ENCODE results near the gene POLL. TPM values are rescaled to one million over a fixed set of nuclear protein-coding genes. Genes with fewer than 3 reads are reported as not detected.

The POLL gene
- total RNA-seq, 1 experiment from 2014 or later: 27.2 TPM

DNA sequence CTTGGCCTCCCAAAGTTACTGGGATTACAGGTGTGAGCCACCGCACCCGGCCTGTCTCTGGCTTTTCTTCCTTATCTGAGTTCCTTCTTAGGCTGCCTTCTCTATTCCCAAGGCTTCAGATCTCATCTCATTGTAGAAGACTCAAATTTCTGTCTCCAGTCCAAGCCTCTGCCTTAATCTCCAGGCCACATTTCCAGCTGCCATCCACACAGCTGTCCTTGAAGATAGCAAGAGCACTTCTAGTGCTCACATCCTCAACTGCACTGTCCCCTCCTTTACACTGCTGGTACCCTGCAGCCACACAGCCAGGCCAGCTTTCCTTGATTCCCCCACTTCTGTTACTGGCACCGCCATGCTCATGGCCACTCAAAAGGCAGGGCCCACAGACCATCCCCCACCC is 35.6 kb downstream of the POLL start:
- Histone ChIP-seq H3K9me3 (ENCODE audit: low read depth, low read length, poor library complexity, severe bottlenecking) (no peaks in the 10 kb centered on the region), H3K27me3 (replicated peaks; ENCODE audit: insufficient read depth, low read depth, low read length, poor library complexity) (no peaks in the 10 kb centered on the region), H3K36me3 (ENCODE audit: insufficient read depth, low read length, poor library complexity, severe bottlenecking) (no peaks in the 10 kb centered on the region), H3K27ac (ENCODE audit: low read depth, low read length, poor library complexity, severe bottlenecking) (no peak overlapping the region), H3K4me1 (ENCODE audit: insufficient read depth, low read length, poor library complexity, severe bottlenecking) (no peaks in the 10 kb centered on the region), H3K4me3 (ENCODE audit: low read depth, low read length, poor library complexity, severe bottlenecking) (no peak overlapping the region)
- intact Hi-C loops (cut with micrococcal nuclease; ENCODE audit: unreplicated experiment): no loop called here
- ChIA-PET CTCF (no interaction called here), POLR2A (ENCODE audit: low non-redundant PET) (interaction anchor here (0.5 kb wide), 1 partner anchor 25 kb away, joined by 3 read pairs; no protein-coding TSS in a partner anchor)
- no TSS peak for BruUV-seq (replicated peaks)
- DNase-seq (ENCODE audit: low spot score): no peak
- TF ChIP-seq CTCF (conservative IDR thresholded peaks at IDR 0.05; ENCODE audit: low read depth, low read length) (no peak), EZH2 (IDR thresholded peaks at IDR 0.05; ENCODE audit: borderline replicate concordance, low read depth, low read length, poor library complexity, severe bottlenecking) (no peak)

GRCh38 chr10:101550965-101551364 is 37.1 kb downstream of the POLL start:
- H3K36me3 ChIP-seq (ENCODE audit: insufficient read depth, low read length, poor library complexity, severe bottlenecking): no peaks in the 10 kb centered on the region
- ChIA-PET POLR2A (ENCODE audit: low non-redundant PET) (no interaction called here), CTCF (no interaction called here)
- H3K9me3 ChIP-seq (ENCODE audit: low read depth, low read length, poor library complexity, severe bottlenecking): no peaks in the 10 kb centered on the region
- H3K4me3 ChIP-seq (ENCODE audit: low read depth, low read length, poor library complexity, severe bottlenecking): no peak overlapping the region
- no peak overlapping the region for H3K27ac ChIP-seq (ENCODE audit: low read depth, low read length, poor library complexity, severe bottlenecking)
- DNase-seq (ENCODE audit: low spot score): no peak
- BruUV-seq (replicated peaks): no TSS peak
- TF ChIP-seq EZH2 (IDR thresholded peaks at IDR 0.05; ENCODE audit: borderline replicate concordance, low read depth, low read length, poor library complexity, severe bottlenecking) (no peak), CTCF (conservative IDR thresholded peaks at IDR 0.05; ENCODE audit: low read depth, low read length) (no peak)
- H3K27me3 ChIP-seq (replicated peaks; ENCODE audit: insufficient read depth, low read depth, low read length, poor library complexity): no peaks in the 10 kb centered on the region
- H3K4me1 ChIP-seq (ENCODE audit: insufficient read depth, low read length, poor library complexity, severe bottlenecking): no peaks in the 10 kb centered on the region
- intact Hi-C loops (cut with micrococcal nuclease; ENCODE audit: unreplicated experiment): no loop called here

DNA sequence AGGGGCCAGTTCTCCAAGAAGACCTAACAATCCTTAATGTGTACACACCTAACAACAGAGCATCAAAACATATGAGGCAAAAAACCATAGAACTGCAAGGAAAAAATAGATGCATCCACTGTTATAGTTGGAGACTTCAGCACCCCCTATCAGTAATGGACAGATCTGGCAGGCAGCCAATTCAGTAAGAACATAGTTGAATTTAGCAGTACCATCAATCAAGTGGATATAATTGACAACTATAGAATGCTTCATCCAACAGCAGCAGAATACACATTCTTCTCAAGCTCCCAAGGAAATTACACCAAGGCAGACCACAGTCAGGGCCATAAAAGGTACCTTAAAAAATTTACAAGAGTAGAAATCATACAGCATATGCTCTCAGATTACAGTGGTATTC is 42.2 kb downstream of the POLL start:
- peak; percentile 58 for DNase-seq (ENCODE audit: low spot score)
- Histone ChIP-seq H3K27me3 (replicated peaks; ENCODE audit: insufficient read depth, low read depth, low read length, poor library complexity) (no peaks in the 10 kb centered on the region), H3K36me3 (ENCODE audit: insufficient read depth, low read length, poor library complexity, severe bottlenecking) (no peaks in the 10 kb centered on the region), H3K4me3 (ENCODE audit: low read depth, low read length, poor library complexity, severe bottlenecking) (no peak overlapping the region), H3K27ac (ENCODE audit: low read depth, low read length, poor library complexity, severe bottlenecking) (no peak overlapping the region), H3K9me3 (ENCODE audit: low read depth, low read length, poor library complexity, severe bottlenecking) (no peaks in the 10 kb centered on the region), H3K4me1 (ENCODE audit: insufficient read depth, low read length, poor library complexity, severe bottlenecking) (no peaks in the 10 kb centered on the region)
- TF ChIP-seq CTCF (conservative IDR thresholded peaks at IDR 0.05; ENCODE audit: low read depth, low read length): no peak
- no peak for TF ChIP-seq EZH2 (IDR thresholded peaks at IDR 0.05; ENCODE audit: borderline replicate concordance, low read depth, low read length, poor library complexity, severe bottlenecking)
- ChIA-PET CTCF (no interaction called here), POLR2A (ENCODE audit: low non-redundant PET) (no interaction called here)
- no TSS peak for BruUV-seq (replicated peaks)
- intact Hi-C loops (cut with micrococcal nuclease; ENCODE audit: unreplicated experiment): no loop called here
